Fibroblast of lung (primary cell): Measurements from ENCODE around the gene MMGT1. TPM values are rescaled to one million over a fixed set of nuclear protein-coding genes. Genes with fewer than 3 reads are reported as not detected.

Source experiments
- polyA plus RNA-seq, 2 donors: library from polyadenylated mRNA; depleted of rRNA in 1 of 2; stranded (reverse) in 1 of 2; unstranded in 1 of 2; fragments of >200 nt; gene quantifications; 2 replicates each; pipeline ENCODE4 v1.2.1, GENCODE V29; 2011 to 2012; ENCODE audit warnings: missing spikeins in 1 of 2
- total RNA-seq: library from RNA; depleted of rRNA; stranded (reverse); fragments of >200 nt; gene quantifications from 2 replicates; pipeline ENCODE4 v1.2.1, GENCODE V29; 2014

MMGT1 gene
- total and polyA plus RNA-seq, 2 donors (not counting 1 experiment from before 2014, with no cell fraction given): 10.4 to 26.9 TPM

Other genes starting within 250 kb of the MMGT1 start
- not detected in 2 replicates for gene CT45A3, start 205.8 kb downstream of the MMGT1 start, total RNA-seq
- not detected in 2 replicates for gene CT45A3, start 205.8 kb downstream of the MMGT1 start, polyA plus RNA-seq
- gene CT45A5, start 188.5 kb downstream of the MMGT1 start, total RNA-seq: not detected in 2 replicates
- gene CT45A5, start 188.5 kb downstream of the MMGT1 start, polyA plus RNA-seq: not detected in 2 replicates
- not detected in 2 replicates for gene CT45A6, start 171.2 kb downstream of the MMGT1 start, total RNA-seq
- not detected in 2 replicates for gene CT45A6, start 171.2 kb downstream of the MMGT1 start, polyA plus RNA-seq
- not detected in 2 replicates for gene CT45A2, start 154.0 kb downstream of the MMGT1 start, total RNA-seq
- not detected in 2 replicates for gene CT45A2, start 154.0 kb downstream of the MMGT1 start, polyA plus RNA-seq
- gene CT45A7, start 136.7 kb downstream of the MMGT1 start, total RNA-seq: not detected in 2 replicates
- gene CT45A7, start 136.7 kb downstream of the MMGT1 start, polyA plus RNA-seq: not detected in 2 replicates
- not detected in 2 replicates for gene CT45A8, start 119.5 kb downstream of the MMGT1 start, total RNA-seq
- not detected in 2 replicates for gene CT45A8, start 119.5 kb downstream of the MMGT1 start, polyA plus RNA-seq
- gene CT45A9, start 102.2 kb downstream of the MMGT1 start, total RNA-seq: not detected in 2 replicates
- not detected in 2 replicates for gene CT45A9, start 102.2 kb downstream of the MMGT1 start, polyA plus RNA-seq
- not detected in 2 replicates for gene CT45A10, start 80.5 kb downstream of the MMGT1 start, total RNA-seq
- gene CT45A10, start 80.5 kb downstream of the MMGT1 start, polyA plus RNA-seq: not detected in 2 replicates
- gene SAGE1, start 80.3 kb downstream of the MMGT1 start, total RNA-seq: not detected in 2 replicates
- 0.05 TPM in 1 of 2 replicates, not detected in the other for gene SAGE1, start 80.3 kb downstream of the MMGT1 start, polyA plus RNA-seq
- gene SLC9A6, start 11.4 kb upstream of the MMGT1 start, total RNA-seq: 18.2 and 30.4 TPM in 2 replicates
- gene SLC9A6, start 11.4 kb upstream of the MMGT1 start, polyA plus RNA-seq: 22.2 and 23.6 TPM in 2 replicates
- gene FHL1, start 173.5 kb upstream of the MMGT1 start, total RNA-seq: 127 and 180 TPM in 2 replicates
- 311 and 627 TPM in 2 replicates for gene FHL1, start 173.5 kb upstream of the MMGT1 start, polyA plus RNA-seq